Endothelial cell (in vitro differentiated cells): ENCODE results near the gene MMEL1. TPM values are rescaled to one million over a fixed set of nuclear protein-coding genes. Genes with fewer than 3 reads are reported as not detected.
"Not testable (repeated sequence)": the region's sequence is repeated elsewhere in the genome, so short reads cannot be mapped to it uniquely, and the experiment has no call there.

Experiments
- DNase-seq: peaks from one replicate; pipeline ENCODE4 v3.0.0; 2021; ENCODE audit warnings: low spot score
- H3K27ac Mint-ChIP-seq: one replicate; pipeline ENCODE4 v1.8.0; 2021; ENCODE audit warnings: mixed read lengths, inconsistent platforms; ENCODE audit not compliant: unreplicated experiment
- H3K27me3 Mint-ChIP-seq: one replicate; pipeline ENCODE4 v1.8.0; 2021; ENCODE audit warnings: mild to moderate bottlenecking, moderate library complexity, mixed read lengths, inconsistent platforms; ENCODE audit not compliant: unreplicated experiment
- H3K36me3 Mint-ChIP-seq: one replicate; pipeline ENCODE4 v1.8.0; 2021; ENCODE audit warnings: mild to moderate bottlenecking, low read depth, mixed read lengths, inconsistent platforms; ENCODE audit not compliant: unreplicated experiment
- H3K4me1 Mint-ChIP-seq: one replicate; pipeline ENCODE4 v1.8.0; 2021; ENCODE audit warnings: mild to moderate bottlenecking, mixed read lengths, inconsistent platforms; ENCODE audit not compliant: unreplicated experiment
- H3K4me3 Mint-ChIP-seq: one replicate; pipeline ENCODE4 v1.8.0; 2021; ENCODE audit warnings: mild to moderate bottlenecking, mixed read lengths, inconsistent platforms; ENCODE audit not compliant: unreplicated experiment
- H3K9me3 Mint-ChIP-seq: one replicate; pipeline ENCODE4 v1.8.0; 2021; ENCODE audit warnings: mixed read lengths, inconsistent platforms; ENCODE audit not compliant: unreplicated experiment
- CTCF ChIP-seq: fragments of 200-600 bp; sonication (generic); IDR thresholded peaks from one replicate; pipeline ENCODE4 v1.5.0; 2021; ENCODE audit warnings: antibody characterized with exemption; ENCODE audit not compliant: unreplicated experiment
- total RNA-seq: library from RNA; stranded (reverse); fragmentation: NEBNext Ultra II Directional; extraction: Animal tissue kit (Norgen Biotek cat#: 25700); gene quantifications from one replicate; pipeline ENCODE4 v1.2.1, GENCODE V29; 2021; ENCODE audit not compliant: unreplicated experiment

The MMEL1 gene
- total RNA-seq, 1 donor from 2014 or later = not detected

- no peak overlapping the region for H3K4me3 Mint-ChIP-seq
- no peak for TF ChIP-seq CTCF
- no peak overlapping the region for H3K27ac Mint-ChIP-seq
- DNase-seq = no peak
- H3K4me1 Mint-ChIP-seq = no peaks in the 10 kb centered on the region
- H3K27me3 Mint-ChIP-seq = peaks cover 2% of the 10 kb centered on the region
- H3K36me3 Mint-ChIP-seq = no peaks in the 10 kb centered on the region
- H3K9me3 Mint-ChIP-seq = no peaks in the 10 kb centered on the region
These were observed 61.5 kb downstream of the MMEL1 start for GRCh38 chr1:2571348-2571747.

- Mint-ChIP-seq H3K27me3 (peaks cover 7% of the 10 kb centered on the region), H3K4me1 (no peaks in the 10 kb centered on the region), H3K4me3 (no peak overlapping the region), H3K27ac (no peak overlapping the region), H3K9me3 (no peaks in the 10 kb centered on the region), H3K36me3 (no peaks in the 10 kb centered on the region)
- no peak for DNase-seq
- TF ChIP-seq CTCF = no peak
These were observed 62.5 kb downstream of the MMEL1 start for GRCh38 chr1:2570332-2570731.

GRCh38 chr1:2569703-2570102, 63.1 kb downstream of the MMEL1 start:
- not testable (repeated sequence) for DNase-seq, H3K9me3 Mint-ChIP-seq, H3K36me3 Mint-ChIP-seq, H3K27ac Mint-ChIP-seq, H3K4me1 Mint-ChIP-seq, H3K4me3 Mint-ChIP-seq, H3K27me3 Mint-ChIP-seq

GRCh38 chr1:2569060-2569459, 63.8 kb downstream of the MMEL1 start:
- Mint-ChIP-seq H3K9me3 (no peaks in the 10 kb centered on the region), H3K36me3 (no peaks in the 10 kb centered on the region), H3K27ac (no peak overlapping the region), H3K4me1 (no peaks in the 10 kb centered on the region), H3K4me3 (no peak overlapping the region), H3K27me3 (peaks cover 7% of the 10 kb centered on the region)
- no peak for DNase-seq
- TF ChIP-seq CTCF = no peak

GRCh38 chr1:2568187-2568816, 64.5 kb downstream of the MMEL1 start:
- DNase-seq, H3K27me3 Mint-ChIP-seq, H3K27ac Mint-ChIP-seq, H3K4me3 Mint-ChIP-seq, H3K36me3 Mint-ChIP-seq, H3K9me3 Mint-ChIP-seq, H3K4me1 Mint-ChIP-seq: not testable (repeated sequence)

- H3K36me3 Mint-ChIP-seq = no peaks in the 10 kb centered on the region
- no peak overlapping the region for H3K27ac Mint-ChIP-seq
- H3K4me3 Mint-ChIP-seq = no peak overlapping the region
- no peak for TF ChIP-seq CTCF
- no peaks in the 10 kb centered on the region for H3K4me1 Mint-ChIP-seq
- H3K9me3 Mint-ChIP-seq = no peaks in the 10 kb centered on the region
- peaks cover 8% of the 10 kb centered on the region for H3K27me3 Mint-ChIP-seq
- no peak for DNase-seq
These were observed 65.6 kb downstream of the MMEL1 start for GRCh38 chr1:2567083-2567679.
